Stimulated activated CD8-positive, alpha-beta memory T cell treated with anti-CD3 and anti-CD28 coated beads, Interleukin-12 subunit alpha, Interleukin-12 subunit beta, amount 100 ng/mL, for 4 hours (primary cell): ENCODE measurements around the gene ETV6.
"Not testable (repeated sequence)": the region's sequence is repeated elsewhere in the genome, so short reads cannot be mapped to it uniquely, and the experiment has no call there.

ENCODE experiments used
- DNase-seq: peaks from one replicate; pipeline ENCODE4 v3.0.0-alpha.2; 2020; ENCODE audit warnings: low read depth

The ETV6 gene

GRCh38 chr12:11649413-11650285 is at the start of gene ETV6:
Gene ETV6, plus strand, starts transcription at chr12:11649674. Its CDS starts 454 bp downstream, at chr12:11650128.
- DNase-seq: peak; percentile 56

DNA sequence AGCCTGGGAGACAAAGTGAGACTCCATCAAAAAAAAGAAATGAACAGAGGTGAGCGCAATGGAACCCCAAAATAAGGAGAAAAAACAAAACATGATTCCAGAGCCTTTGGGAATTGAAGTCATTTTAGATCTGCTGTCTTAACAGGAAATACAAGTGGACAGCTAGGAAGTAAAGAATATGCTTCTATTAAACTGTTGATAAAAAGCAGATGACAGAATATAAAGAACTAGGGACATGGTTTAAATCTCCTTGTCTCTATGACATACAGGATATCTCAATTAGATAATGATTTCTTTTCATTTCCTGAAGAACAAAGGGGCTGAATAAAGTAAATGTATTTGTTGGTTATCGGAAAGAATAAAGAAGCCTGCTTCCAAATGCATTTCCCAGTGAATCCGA is 49.3 kb upstream of the ETV6 start:
- DNase-seq: no peak

DNA sequence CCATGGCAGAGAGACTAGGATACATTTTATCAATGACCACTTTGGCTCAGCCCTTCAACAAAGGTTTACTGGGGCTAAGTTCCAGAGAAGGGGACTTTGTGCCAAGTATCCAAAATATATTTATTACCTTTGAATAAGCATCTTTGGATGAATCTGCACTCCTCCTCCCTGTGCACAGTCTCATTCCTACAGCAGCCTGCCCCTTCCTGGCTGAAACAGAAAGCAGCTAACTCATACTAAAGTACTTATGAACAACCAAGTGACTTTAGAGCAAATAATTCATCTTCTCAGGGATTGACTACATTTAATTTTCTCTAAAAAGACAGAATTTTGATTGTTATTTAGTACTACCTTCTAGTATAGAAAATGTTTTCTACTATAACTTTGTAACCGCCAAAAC is 47.8 kb upstream of the ETV6 start:
- no peak for DNase-seq

- no peak for DNase-seq
Measured at GRCh38 chr12:11607313-11608081, 42.0 kb upstream of the ETV6 start.

DNA sequence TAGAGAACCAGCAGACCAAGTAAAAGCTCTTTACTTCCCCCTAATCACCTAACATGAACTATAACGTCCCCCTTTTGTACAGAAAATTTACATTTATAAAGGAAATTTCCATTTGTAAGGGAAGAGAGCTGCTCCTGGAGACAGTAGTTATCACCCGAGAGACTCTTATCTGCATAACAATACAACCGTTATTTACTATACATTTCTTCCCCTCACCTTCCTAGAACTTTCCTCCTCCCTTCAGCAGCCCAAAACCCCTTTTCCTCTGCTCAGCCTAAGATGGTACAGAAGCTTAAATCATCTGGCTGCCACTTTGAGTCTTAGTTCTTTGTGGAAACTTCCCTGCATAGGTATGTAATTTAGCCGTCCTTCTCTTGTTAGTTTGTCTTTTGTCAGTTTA is 40.4 kb upstream of the ETV6 start:
- DNase-seq: no peak

GRCh38 chr12:11615481-11615880 is 34.0 kb upstream of the ETV6 start:
- DNase-seq: no peak

DNA sequence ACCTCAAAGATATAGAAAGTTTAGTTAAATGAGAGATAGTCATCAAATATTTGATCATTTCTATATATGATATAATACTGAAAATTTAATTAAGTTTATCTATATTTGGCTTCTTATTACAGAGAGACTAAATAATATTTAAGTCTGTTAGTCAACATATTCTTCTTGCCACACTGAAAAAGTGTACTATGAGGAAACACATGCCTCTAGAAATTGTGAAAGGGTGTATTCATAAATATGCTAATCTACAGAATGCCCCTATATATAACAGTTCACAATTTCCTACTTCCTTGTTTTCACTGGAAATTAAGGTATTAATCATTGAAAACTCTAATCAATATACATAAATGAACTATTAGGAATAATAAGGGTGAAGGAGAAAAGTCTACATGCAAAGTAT is 31.4 kb upstream of the ETV6 start:
- no peak for DNase-seq

DNA sequence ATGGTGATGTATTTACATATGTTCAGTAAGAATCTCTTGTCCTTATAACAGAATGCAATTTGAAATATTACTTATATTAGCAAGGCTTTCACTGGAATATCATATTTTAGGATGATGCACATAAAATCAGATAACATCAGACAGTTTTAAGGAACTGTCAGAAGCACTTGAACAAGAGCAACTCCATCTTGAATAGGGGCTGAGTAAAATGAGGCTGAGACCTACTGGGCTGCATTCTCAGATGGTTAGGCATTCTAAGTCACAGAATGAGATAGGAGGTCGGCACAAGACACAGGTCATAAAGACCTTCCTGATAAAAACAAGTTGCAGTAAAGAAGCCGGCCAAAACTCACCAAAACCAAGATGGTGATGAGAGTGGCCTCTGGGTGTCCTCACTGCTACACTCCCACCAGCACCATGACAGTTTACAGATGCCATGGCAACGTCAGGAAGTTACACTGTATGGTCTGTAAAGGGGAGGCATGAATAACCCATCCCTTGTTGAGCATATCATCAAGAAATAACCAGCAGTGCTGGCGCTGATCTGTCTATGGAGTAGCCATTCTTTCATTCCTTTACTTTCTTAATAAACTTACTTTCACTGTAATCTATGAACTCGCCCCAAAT is 27.6 kb upstream of the ETV6 start:
- no peak for DNase-seq

GRCh38 chr12:11622876-11623281 is 26.6 kb upstream of the ETV6 start:
- DNase-seq: no peak

DNA sequence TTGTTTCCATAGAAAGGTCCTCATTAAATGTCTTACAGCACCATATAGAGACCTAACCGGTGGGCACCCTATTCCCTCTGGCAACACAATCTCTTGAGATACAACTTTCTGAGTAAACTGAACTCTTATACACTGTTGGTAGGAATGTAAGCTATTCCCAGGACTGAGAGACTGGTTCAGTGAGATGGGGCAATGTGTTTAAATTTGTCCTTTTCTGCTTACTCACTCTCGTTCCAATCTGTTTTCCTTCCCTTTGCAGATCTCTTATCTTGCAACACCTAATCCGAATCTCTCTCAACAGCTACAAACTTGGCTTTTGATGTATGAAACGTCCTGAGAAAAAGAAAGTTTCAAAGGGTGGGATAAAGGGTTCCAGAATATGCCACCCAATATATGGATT is 26.1 kb upstream of the ETV6 start:
- no peak for DNase-seq

- no peak for DNase-seq
Measured at GRCh38 chr12:11624116-11624515, 25.4 kb upstream of the ETV6 start.

DNA sequence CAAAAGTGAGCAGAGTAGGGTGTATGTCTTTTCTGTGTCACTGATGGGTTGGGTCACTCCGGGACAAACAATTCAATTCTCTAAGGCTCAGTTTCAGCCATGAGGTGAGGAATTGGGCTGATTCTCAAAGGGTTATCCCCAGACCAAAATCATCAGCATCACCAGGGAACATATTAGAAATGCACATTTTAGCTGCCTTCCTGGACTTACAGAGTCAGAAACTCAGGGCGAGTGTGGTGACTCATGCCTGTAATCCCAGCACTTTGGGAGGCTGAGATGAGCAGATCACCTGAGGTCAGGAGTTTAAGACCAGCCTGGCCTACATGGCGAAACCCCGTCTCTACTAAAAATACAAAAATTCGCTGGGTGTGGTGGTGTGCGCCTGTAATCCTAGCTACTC is 21.8 kb upstream of the ETV6 start:
- DNase-seq: not testable (repeated sequence)

DNA sequence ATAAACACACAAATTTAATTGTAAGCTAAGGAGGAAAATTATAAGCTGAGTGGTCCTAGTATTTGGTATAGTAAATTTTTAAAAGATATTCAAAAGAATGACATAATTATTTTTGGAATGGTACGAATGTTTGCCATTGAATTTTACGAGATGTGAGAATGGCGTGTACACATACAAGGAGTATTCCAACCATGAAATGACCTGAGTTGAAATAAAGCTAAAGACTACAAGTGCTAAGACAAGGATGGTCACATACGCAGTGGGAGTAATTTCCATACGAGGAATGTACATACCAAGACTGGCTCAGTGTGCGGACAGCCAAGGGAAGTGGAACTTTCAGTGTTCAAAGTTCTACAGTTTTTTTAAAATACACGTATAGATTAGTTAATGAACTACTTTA is 21.1 kb upstream of the ETV6 start:
- no peak for DNase-seq

DNA sequence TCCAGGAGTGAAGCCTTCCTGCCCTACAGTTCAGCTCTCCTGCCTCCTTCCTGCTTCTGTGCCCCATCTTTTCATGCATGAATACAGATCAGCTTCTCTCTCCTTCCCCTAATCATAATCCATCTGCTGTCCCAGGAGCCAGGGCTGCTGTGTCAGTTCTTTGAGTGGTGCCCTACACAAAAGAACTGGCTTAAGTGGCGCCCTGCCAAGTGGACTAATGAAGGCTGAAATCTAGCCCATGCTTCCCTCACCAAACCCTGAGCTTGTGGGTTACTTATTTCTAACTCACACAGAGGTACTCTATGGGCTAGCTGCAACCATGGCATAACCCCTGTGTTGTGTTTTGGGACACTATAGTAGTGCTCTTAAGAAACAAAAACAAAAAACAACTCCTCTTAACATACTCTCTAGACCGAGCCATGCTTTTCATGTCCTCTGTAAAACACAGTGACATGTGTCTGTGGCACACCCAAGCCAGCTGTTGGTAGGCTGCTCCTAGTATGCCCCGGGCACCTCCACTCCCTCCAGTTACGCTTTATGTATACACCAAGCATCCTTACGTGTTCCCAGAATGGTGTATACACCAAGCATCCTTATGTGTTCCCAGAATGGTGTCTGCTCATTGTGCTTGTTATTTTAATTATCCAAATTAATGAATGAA is 19.3 kb upstream of the ETV6 start:
- DNase-seq: no peak

- no peak for DNase-seq
Measured at GRCh38 chr12:11631288-11631687, 18.2 kb upstream of the ETV6 start.

DNA sequence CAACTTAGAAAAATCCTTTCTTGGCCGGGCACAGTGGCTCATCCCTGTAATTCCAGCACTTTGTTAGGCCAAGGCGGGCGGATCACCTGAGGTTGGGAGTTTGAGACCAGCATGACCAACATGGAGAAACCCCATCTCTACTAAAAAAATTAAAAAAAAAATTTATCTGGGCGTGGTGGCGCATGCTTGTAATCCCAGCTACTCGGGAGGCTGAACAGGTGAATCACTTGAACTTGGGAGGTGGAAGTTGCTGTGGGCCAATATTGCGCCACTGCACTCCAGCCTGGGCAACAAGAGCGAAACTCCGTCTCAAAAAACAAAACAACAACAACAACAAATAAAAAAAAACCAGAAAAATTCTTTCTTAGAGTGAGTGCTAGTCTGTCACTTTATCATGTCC is 17.6 kb upstream of the ETV6 start:
- not testable (repeated sequence) for DNase-seq

DNA sequence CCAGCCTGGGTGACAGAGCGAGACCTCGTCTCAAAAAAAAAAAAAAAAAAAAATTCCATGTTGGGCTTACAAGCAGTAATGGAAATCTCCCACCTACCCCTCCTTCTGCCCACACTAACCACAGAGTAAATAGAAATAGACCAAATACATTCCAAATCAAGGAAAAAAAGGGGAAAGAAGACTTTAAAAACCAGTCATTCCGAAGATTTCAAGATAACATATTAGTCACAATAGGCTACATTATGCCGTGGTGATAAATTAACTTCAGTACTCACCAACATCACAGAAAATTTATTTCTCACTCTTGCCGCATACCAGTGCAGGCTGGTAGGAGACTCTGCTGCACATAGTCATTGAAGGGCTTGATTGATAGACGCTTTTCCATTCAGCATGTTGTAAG is 15.5 kb upstream of the ETV6 start:
- no peak for DNase-seq

DNA sequence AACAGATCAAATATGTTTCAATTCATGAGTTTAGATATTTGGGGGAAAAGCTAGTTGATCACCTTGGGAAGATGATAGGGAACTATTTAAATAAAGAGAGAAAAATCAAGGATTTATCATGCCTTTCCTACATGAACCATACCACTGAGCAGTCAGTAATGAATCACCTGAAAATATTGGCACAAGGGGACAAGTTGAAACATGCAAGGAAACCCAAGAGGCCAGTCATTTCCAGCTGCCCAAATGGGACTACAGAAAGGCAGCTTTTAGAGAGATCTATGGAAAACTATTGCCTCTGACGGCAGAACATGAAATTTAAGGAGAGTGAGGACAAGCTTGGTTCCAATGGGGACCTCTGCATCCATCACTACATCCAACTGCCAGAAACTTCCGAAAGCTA is 14.1 kb upstream of the ETV6 start:
- no peak for DNase-seq

DNA sequence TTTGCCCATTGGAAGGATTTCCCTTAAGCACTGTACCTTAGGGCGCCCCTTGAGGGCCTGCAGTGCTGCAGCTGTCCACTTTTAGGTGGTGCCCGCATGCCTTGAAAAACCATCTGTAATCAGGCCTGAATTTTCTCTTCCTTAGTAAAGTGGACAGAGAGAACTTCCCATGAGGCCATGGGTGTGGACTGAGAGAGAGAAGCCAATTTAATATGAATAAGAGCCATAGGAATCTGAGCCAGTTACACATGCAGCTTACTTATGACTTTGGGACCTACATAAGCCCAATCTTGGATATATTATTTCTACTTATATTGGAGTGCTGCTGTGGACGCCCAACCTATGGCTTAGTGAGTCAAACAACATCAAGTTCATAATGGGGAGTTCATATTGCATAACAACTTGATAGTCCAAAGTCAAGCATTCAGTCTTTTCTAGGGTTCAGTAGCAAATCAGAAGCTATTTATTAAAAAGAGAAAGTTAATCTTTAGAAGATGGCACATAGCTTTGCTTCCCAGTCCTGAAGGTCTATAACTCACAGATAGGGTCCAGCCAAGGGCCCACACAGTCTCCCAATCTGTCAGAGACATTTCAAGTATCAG is 11.1 kb upstream of the ETV6 start:
- no peak for DNase-seq

DNA sequence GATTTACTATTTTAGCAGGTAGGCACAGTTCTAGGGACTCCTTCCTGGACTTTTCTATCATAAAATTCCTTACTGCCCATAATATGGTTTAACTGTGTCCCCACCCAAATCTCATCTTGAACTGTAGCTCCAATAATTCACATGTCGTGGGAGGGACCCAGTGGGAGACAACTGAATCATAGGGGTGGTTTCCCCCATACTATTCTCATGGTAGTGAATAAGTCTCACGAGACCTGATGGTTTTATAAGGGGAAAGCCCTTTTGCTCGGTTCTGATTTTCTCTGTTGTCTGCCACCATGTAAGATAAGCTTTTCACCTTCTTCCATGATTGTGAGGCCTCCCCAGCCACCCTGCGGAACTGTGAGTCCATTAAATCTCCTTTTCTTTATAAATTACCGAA is 10.0 kb upstream of the ETV6 start:
- no peak for DNase-seq

DNA sequence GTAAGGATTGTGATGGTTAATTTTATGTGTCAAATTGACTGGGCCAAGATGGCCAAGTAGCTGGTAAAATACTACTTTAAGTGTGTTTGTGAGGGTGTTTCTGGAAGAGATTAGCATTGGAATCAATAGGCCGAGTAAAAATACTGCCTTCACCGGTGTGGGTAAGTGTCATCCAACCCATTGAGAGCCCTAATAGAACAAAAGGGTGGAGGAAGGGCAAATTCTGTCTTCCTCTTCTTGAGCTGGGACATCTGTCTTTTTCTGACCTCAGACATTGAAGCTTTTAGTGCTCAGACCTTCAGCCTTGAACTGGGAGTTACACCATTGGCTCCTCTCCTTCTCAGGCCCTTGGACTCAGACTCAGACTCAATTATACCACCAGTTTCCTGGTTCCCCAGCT is 8.0 kb upstream of the ETV6 start:
- no peak for DNase-seq

DNA sequence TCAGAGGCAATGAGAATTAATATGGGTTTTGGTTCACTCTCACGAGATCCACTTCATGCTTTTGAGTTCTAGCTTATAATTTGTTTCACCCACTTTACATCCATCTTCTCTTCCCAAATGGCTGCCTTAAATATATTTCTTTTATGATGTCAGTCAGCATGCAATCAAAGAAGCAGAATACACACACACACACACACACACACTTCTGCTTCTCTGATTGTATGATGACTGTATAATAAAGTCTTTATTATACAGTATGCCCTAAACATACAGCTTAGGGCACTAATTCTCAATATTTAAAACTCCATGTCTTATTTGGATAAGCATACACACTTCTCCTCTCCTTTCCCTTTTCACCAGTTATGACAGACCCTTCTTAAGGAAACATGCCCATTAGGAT is 6.7 kb upstream of the ETV6 start:
- no peak for DNase-seq
